Tibial nerve (tissue), 4 donors: ENCODE data around the gene TRMT11.
"Not testable (repeated sequence)": the region's sequence is repeated elsewhere in the genome, so short reads cannot be mapped to it uniquely, and the experiment has no call there.

Source experiments
- EP300 ChIP-seq, 2 donors: sonication (generic); formaldehyde crosslinking; IDR thresholded peaks; one replicate each; pipeline ENCODE4 v1.6.1; 2017; ENCODE audit warnings: antibody characterized with exemption in 2 of 2, mild to moderate bottlenecking in 1 of 2
- POLR2A ChIP-seq, 2 donors: fragments of 450-650 bp; IDR thresholded peaks; one replicate each; pipeline ENCODE4 v1.6.1; 2017; ENCODE audit warnings: antibody characterized with exemption in 2 of 2, mild to moderate bottlenecking in 2 of 2, moderate library complexity in 2 of 2
- TF ChIP-seq, protein P1 (sequence below), 5 experiments: fragments of 200-600 bp in 3 of 5; fragments of 450-650 bp in 2 of 5; sonication (generic) in 3 of 5; IDR thresholded peaks; one replicate each; pipeline ENCODE4 v1.5.1; 2016 to 2019; ENCODE audit warnings: antibody characterized with exemption in 5 of 5, mild to moderate bottlenecking in 3 of 5, moderate library complexity in 2 of 5

DNA sequence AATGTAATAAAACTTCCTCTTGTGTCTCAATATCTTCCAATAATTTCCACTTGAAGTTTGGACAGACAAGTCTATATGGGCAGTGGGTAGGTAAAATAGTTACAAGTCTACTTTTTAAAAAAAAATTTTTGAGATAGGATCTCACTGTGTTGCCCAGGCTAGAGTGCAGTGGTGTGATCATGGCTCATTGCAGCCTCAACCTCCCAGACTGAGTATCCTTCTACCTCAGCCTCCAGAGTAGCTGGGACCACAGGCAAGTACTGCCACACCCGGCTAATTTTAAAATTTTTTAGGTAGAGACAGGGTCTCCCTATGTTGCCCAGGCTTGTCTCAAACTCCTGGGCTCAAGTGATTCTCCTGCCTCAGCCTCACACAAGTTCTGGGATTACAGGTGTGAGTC lies 13.9 kb upstream of the TRMT11 start:
- TF ChIP-seq EP300, POLR2A (IDR thresholded peaks at IDR 0.05): not testable (repeated sequence)
- TF ChIP-seq, protein P1, sequence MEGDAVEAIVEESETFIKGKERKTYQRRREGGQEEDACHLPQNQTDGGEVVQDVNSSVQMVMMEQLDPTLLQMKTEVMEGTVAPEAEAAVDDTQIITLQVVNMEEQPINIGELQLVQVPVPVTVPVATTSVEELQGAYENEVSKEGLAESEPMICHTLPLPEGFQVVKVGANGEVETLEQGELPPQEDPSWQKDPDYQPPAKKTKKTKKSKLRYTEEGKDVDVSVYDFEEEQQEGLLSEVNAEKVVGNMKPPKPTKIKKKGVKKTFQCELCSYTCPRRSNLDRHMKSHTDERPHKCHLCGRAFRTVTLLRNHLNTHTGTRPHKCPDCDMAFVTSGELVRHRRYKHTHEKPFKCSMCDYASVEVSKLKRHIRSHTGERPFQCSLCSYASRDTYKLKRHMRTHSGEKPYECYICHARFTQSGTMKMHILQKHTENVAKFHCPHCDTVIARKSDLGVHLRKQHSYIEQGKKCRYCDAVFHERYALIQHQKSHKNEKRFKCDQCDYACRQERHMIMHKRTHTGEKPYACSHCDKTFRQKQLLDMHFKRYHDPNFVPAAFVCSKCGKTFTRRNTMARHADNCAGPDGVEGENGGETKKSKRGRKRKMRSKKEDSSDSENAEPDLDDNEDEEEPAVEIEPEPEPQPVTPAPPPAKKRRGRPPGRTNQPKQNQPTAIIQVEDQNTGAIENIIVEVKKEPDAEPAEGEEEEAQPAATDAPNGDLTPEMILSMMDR (IDR thresholded peaks at IDR 0.05) = not testable (repeated sequence)
